ENCODE data around the gene TLR7. TPM values are rescaled to one million over a fixed set of nuclear protein-coding genes. Genes with fewer than 3 reads are reported as not detected.

Gene TLR7
- total and polyA plus RNA-seq, 10 of the 15 experiments (the other 5 are each of a cell fraction or from before 2014, with no cell fraction given): 12.0 to 44.4 (median 22.6) TPM

GRCh38 chrX:12890467-12890866 lies 23.6 kb downstream of the TLR7 start (continued):
- TF ChIP-seq NFYB (IDR thresholded peaks at IDR 0.05; ENCODE audit: insufficient read depth, low read depth, low read length) (no peak), JUND (IDR thresholded peaks at IDR 0.05; ENCODE audit: low read depth, low read length) (no peak), RB1 (IDR thresholded peaks at IDR 0.05; ENCODE audit: borderline replicate concordance) (no peak), ZBTB11 (CRISPR knock-in tag; IDR thresholded peaks at IDR 0.05) (no peak), SP1 (IDR thresholded peaks at IDR 0.05; ENCODE audit: low read depth, low read length) (peak; percentile 23)

DNA sequence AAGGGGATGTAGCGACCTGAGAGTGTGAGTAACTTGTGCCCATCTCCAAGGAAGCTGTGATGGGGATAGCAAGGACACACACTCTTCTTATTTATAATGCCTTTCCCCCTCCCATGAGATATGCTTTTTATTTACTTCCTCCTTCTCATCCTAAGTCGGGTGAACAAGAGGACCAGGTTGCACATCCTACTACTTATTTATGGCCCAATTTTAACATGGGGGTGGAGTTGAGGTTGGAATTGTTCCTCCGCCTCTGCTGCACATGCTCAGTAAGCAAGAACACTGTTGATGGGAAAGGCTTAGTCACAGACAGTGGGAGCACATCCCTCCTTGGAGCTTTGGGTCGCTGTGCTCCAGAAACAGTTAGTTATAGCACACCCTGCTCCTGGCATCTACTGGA lies 24.3 kb downstream of the TLR7 start:
- Histone ChIP-seq H3K27ac (ENCODE audit: control insufficient read depth, insufficient read depth) (peak overlapping the region; percentile 95), H3K27me3 (replicated peaks in 1 of 2; ENCODE audit: control insufficient read depth in 2 of 2, insufficient read depth in 2 of 2, low read length in 1 of 2) (no peaks in the 10 kb centered on the region), H3K4me2 (ENCODE audit: control insufficient read depth, insufficient read depth) (peak overlapping the region; percentile 73), H3K9ac (ENCODE audit: control insufficient read depth, insufficient read depth, low read length) (no peak overlapping the region), H3K9me3 (replicated peaks; ENCODE audit: control insufficient read depth, insufficient read depth, low read length) (peaks cover 10% of the 10 kb centered on the region), H3K79me2 (ENCODE audit: control insufficient read depth, insufficient read depth, low read length) (no peaks in the 10 kb centered on the region; the same call in 1 of the 2 replicates), H3K4me1 (ENCODE audit: control insufficient read depth, insufficient read depth, low read length) (peaks cover 63% of the 10 kb centered on the region), H2AFZ (ENCODE audit: control insufficient read depth, low read depth, low read length) (no peak overlapping the region), H3K4me3 (peak overlapping the region; percentile 22; the same call in 1 of the 2 replicates), H4K20me1 (ENCODE audit: control insufficient read depth, insufficient read depth) (no peaks in the 10 kb centered on the region), H3K36me3 (ENCODE audit: control insufficient read depth in 2 of 2, insufficient read depth in 2 of 2, low read length in 1 of 2) (peaks cover 2 to 14% of the 10 kb centered on the region in 2 experiments; a peak in 3 of 4 replicates)
- FAIRE-seq (no peak), DNase-seq (ENCODE audit: low read depth, low spot score) (no peak), ATAC-seq (peak; percentile 6; the same call in 2 of the 3 replicates)
- ChIA-PET POLR2A (interaction anchor here (0.8 to 1.8 kb wide), 3 partner anchors 13 to 50 kb away, joined by 3 to 4 read pairs (median 3); no protein-coding TSS in a partner anchor), CTCF (interaction anchor here (0.6 to 16.0 kb wide), 9 partner anchors 8 to 706 kb away, joined by 3 to 431 read pairs (median 4); no protein-coding TSS in a partner anchor), SMC1A (ENCODE audit: uncharacterized antibody, unreplicated experiment) (interaction anchor here (0.6 to 15.5 kb wide), 11 partner anchors 12 to 1098 kb away, joined by 3 to 349 read pairs (median 4); partner anchors contain the start of gene TLR7), RAD21 (ENCODE audit: unreplicated experiment) (interaction anchor here (0.6 to 13.6 kb wide), 7 partner anchors 11 to 597 kb away, joined by 3 to 277 read pairs (median 7); partner anchors contain the start of gene TLR7)
- BruUV-seq (replicated peaks): no TSS peak
- WGBS (ENCODE audit: insufficient coverage, insufficient replicate concordance, low lambda C conversion rate, missing lambda C conversion rate): 37% methylated on average over 4 of the region's 4 CpGs
- intact Hi-C loops (cut with micrococcal nuclease; ENCODE audit: unreplicated experiment): loop anchor here (5.0 kb wide), 2 partner anchors 51 to 201 kb away; no protein-coding TSS in a partner anchor
- in situ Hi-C loops (cut with MboI): loop anchor here (5.0 to 25.0 kb wide), 2 partner anchors 69 to 1996 kb away; no protein-coding TSS in a partner anchor
- TF ChIP-seq NR2C1 (IDR thresholded peaks at IDR 0.05) (no peak), SMAD5 (IDR thresholded peaks at IDR 0.05; ENCODE audit: low read depth) (0 out of 2 replicates have a peak, but pooled peaks have one; percentile 9)

All from GM12878 (cell line).